GM19240 (cell line): ENCODE data around the gene KAT6B.
"Not testable (repeated sequence)": the region's sequence is repeated elsewhere in the genome, so short reads cannot be mapped to it uniquely, and the experiment has no call there.

ENCODE experiments used
- DNase-seq: peaks from one replicate; pipeline ENCODE4 v3.0.0; 2011; ENCODE audit warnings: low spot score; ENCODE audit not compliant: insufficient read length

Gene KAT6B

GRCh38 chr10:74917481-74918077, 91.2 kb downstream of the KAT6B start:
- no peak for DNase-seq

- DNase-seq, result no peak
Observed at GRCh38 chr10:74919671-74920070, 93.3 kb downstream of the KAT6B start.

DNA sequence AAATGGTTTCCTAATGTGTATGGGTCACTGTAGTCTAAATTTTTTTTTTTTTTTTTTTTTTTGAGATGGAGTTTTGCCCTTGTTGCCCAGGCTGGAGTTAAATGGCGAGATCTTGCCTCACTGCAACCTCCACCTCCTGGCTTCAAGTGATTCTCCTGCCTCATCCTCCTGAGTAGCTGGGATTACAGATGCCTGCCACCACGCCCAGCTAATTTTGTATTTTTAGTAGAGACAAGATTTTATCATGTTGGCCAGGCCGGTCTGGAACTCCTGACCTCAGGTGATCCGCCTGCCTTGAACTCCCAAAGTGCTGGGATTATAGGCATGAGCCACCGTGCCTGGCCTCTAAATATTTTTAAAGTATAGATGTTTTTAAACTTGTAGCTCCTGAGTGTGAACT, 94.7 kb downstream of the KAT6B start:
- not testable (repeated sequence) for DNase-seq

- DNase-seq, result no peak
Observed at GRCh38 chr10:74921744-74922143, 95.3 kb downstream of the KAT6B start.

- no peak for DNase-seq
Observed at GRCh38 chr10:74922921-74923320, 96.5 kb downstream of the KAT6B start.

- DNase-seq, result no peak
Observed at GRCh38 chr10:74923556-74923955, 97.2 kb downstream of the KAT6B start.

DNA sequence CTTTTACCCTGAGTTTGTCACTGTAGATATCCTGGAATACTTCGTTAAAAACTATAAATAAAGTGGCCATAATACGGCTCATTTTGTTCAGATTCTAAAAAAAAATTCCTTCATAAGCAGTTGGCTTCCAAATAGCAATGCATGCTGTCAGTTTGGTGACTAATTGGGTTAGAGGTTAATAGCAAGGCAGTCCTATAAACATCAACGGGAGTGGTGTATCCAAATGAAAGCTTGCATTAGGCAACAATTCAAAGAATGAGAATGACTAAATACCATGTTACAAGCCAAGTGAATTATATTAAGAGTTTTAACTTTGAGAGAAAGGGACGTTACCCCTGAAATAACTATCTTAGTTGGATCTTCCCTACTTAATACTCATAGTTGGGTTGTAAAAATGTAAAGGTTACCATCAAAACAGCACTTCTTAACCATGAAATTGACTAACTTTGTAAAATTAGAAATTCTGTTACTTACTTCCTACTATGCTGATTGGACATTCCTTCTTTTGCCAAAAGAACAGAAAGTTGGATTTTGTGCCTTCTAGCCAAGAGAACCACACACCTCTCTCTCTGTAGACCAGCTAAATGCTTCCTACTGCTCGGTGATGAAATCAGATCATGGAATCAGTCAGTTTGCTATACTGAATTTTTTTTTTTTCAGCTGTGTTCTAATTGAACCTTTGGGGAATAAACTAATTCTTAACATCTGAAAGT, 98.0 kb downstream of the KAT6B start:
- no peak for DNase-seq

- no peak for DNase-seq
Observed at GRCh38 chr10:74925291-74925690, 98.9 kb downstream of the KAT6B start.

DNA sequence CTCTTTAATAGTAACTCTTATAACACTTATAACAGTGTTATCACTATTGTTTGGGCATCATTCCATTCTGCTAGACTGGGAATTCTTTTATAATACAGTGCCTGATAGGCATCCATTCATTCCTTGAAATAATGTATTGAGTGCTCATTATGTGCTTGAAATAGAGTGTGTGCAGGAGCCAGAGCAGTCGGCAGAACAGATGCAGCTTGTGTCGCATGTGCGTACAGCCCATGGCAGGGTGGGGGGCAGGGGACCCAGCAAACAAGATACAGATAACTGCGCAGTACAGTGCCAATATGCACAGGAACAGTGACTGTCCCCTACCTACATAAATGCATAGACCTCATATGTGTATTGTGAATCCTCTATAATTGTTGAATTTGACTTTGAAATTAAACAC, 99.3 kb downstream of the KAT6B start:
- no peak for DNase-seq

DNA sequence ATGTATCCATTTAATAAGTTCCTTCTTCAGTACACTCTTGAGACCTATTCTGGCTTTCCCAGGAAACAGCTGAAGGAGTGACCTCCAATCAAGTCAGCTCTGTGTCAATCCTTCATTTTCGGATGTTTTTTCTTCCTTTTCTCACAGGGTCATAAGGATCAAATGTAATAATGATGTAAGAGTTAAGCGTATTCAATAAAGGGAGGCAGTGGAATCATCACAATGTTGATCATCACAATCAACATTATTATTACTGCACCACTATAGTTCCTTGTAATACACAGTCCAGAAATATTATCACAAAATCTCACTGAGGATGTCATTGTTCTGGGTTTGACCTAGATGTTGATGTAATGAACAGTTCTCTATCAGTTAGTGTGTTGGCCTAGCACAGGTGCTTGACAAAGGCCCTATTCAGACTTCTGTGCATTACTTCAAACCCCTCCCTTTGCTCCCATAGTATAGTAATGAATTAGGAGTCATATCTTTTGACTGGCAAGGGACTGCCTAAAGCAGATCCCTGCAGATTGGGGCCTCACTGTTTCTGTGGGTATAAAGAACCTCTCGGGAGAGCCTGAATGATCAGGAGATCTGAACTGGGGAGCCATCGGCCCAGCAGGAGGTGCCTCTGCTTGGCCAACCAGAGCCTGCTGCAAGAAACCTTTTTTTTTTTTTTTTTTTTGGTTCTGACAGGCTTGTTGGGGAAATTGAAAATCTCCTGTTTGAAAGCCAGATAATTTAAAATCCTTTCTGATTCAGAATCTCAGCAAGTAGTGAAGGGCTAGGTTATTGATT, 100.6 kb downstream of the KAT6B start:
- no peak for DNase-seq

DNA sequence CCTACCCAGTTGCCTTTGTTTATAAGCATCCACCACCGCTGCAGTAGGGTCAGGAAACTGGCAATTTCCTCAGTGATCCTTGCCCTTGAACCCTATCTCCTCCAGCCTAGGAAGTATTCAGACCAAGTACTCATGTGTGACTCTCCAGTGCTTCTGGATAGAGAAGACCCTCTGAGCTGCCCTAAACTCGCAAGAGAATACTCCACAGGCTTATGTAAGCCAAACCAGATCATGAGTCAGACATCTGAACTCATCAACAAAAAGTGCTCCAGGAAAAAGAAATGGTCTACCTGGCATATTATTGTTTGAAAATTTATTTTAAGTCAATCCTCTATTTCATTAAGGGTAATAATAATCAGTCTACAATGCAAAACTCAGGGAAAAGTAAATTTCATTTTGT, 101.3 kb downstream of the KAT6B start:
- DNase-seq, result no peak

- DNase-seq, result no peak
Observed at GRCh38 chr10:74928742-74929191, 102.4 kb downstream of the KAT6B start.

- no peak for DNase-seq
Observed at GRCh38 chr10:74929197-74929596, 102.8 kb downstream of the KAT6B start.

DNA sequence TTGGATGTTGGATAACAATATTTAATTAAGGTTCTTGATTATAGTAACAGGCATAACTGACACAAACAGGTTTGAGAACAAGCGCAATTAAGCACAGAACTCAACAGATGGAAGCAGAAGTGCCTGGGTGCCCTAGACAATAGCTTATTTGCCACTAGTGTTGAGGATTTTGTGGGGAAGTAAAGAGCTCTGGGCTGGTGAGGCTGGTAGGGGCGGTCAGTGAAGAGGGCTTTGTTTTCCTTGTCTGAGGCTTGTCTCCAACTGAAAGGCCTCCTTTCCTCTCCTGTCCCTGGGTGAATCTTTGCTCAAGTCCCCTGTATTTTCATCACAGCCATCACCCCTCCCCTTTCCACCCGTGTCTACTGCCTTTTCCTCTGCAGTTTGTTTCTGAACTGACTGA, 104.6 kb downstream of the KAT6B start:
- DNase-seq, result no peak

DNA sequence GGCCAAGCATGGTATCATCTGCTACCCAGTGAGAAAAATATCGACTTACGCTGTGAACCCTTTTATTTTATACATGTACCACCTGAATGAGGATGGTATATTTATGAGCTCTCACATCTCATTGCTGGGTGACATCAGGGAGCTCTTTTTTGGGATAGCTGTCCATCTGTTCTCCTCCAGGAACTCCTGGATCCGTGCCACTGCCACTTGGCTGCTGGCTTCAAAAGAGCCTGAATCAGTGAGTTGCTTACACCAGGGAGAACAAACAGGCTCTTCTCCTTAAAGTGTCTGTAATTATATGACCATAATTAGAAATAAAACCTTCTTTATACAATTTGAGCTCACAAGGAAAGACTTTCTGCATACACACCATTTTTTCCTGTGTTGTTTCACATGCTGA, 106.2 kb downstream of the KAT6B start:
- no peak for DNase-seq

DNA sequence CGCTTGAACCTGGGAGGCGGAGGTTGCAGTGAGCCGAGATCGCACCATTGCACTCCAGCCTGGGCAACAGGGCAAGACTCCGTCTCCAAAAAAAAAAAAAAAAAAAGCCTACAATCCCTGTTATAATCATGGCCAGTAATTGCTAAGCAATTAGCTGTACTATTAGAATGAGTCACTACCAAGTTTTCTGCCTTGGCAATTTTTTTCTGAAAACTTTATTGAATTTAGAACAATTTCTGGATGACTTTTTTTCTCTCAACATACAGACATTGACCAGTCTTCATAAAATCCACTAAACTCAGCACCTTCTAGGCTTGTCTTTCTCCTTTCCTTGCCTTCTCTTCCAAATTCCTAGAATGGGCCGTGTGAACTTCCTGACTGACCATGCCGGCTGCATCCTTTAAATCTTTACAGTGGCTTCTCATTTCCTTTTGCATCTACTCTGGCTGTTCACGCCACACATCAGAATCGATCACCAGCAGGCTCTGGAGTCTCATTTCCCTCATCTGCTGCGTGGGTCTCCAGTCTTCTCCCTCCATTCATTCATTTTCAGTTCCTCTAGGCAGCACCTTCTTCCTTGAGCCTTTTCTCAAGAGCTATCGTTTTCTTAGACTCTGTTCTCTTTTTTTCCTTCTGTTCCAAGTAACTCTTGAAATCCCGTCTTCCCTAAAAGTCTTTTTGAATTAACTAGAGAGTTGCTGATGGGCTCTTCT, 107.9 kb downstream of the KAT6B start:
- no peak for DNase-seq

DNA sequence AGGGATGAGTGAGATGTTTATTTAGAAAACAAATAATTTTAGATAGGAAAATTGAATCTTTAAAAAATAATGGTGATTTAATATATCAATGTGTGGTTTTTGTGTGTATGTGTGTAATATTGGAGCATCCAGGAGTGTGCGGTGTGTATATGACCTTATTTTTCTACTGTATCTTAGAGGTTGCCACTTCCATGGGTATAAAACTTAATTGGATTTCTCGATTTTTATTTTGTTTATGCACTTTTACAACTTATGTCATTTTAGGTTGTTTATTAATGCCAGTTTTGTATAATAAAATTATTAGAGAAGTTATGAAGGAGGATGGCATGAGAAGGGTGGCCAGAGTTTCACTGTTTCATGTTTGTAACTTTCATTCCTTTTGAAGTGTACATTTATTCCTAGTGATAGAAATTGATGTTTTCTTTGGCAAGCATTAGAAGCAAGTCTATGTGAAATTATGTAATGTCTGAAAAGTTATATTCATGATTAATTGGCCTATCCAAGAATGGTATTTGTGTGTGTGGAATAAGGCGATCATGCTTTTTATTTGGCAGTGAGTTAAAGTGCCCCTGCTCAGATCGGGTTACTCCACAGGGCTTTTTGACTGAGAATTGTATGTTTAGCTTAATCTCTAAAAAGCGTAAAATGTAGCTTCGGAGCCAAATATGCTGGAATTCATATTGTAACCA, 110.3 kb downstream of the KAT6B start:
- no peak for DNase-seq

DNA sequence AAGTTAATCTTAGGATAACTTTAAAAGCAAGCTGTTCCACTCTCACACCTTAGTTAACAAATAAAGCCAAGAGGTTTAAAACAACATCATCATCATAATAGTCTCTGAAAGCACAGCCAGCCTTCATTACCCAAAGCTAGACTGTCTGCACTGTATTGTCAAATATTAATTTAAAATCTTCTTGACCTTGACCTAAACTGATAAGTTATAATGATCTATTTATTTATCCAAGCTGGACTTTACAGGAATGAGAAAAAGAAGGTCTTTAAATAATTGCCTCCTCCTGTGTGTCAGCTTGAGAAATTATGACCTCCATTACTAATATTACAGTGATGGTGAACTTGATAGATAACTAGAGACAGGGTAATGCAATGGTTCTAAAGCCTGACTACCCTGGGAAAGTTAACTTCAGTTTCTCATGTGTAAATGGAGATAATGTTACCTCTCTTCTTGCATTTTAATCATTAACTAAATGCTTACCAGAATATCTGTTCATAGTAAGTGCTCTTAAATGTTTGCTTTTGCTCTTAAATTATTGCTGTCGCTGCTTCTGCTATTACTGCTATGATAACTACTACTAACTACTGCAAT, 111.0 kb downstream of the KAT6B start:
- no peak for DNase-seq

GRCh38 chr10:74944205-74944604, 117.8 kb downstream of the KAT6B start:
- no peak for DNase-seq

DNA sequence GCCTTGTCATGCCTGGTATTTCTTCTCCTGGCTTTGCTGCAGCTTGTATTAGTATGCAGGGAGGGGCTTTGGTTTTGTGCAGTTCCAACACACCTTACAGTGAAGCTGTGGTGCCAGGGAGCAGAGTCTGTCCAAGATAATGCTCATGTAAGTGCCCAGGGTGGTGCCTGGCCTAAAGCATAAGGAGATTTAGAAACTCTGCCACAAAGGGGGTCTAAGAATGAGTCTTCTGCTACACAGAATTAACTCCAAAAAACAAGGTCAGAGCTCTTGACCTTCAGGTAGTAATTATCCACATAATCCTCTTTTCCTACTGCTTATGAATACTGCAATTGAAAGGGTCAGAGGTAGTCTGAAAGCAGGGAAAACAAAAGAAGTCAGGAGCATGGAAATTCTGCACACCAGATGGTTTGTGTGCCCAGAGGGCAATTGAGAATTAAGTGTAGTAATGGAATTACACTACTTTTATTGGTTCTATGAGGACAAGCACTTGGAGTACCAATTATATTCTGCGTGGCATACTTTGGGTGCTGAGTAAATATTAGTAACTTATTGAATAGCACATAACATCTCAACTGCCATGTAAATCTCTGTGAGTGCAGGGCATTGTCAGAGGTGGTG, 121.5 kb downstream of the KAT6B start:
- DNase-seq, result no peak
